ENCODE results near the gene RALGAPA2.

Gene RALGAPA2

DNA sequence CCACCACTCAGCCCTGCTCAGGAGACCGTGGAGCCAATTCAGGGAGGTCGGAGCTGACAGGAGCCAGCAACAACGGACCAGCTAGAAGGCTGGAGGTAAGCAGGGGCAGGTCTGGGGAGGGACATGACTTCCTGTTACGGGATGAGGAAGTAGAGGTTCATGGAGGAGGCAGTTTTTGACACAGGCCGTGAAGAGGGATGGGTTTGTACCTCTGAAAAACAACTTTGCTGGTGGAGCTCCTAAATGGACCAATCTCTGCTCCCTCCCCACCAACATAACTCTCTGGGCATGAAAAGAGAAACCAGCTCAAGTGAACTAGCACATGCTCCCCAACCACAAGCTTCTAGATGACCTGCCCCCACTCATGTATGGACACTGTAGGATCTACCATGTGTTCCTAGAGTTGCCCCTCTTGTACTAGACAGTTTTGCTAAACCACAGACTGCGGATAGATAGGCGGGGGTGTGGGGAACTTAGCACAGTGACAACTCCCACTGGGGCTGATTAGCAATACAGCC is 31.4 kb downstream of the RALGAPA2 start:
- no peak for DNase-seq

DNA sequence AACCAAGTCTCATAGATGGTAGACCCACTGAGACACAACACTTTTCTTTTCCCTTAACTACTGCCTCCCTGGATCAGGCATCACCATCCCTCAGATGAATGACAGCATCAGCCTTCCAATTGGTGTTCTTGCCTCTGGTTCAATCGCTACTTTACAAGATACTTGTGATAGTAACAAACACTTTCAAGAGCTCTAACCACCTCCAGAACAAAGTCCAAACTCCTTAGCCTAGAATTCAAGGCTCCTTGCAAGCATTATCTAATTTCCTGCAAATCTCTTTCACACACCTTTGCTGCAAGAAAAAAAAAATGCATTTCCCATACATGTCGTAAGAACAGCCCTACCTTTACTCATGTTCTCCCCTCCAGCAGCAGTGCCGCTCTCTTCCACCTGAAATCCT is 33.1 kb downstream of the RALGAPA2 start:
- no peak for DNase-seq

DNA sequence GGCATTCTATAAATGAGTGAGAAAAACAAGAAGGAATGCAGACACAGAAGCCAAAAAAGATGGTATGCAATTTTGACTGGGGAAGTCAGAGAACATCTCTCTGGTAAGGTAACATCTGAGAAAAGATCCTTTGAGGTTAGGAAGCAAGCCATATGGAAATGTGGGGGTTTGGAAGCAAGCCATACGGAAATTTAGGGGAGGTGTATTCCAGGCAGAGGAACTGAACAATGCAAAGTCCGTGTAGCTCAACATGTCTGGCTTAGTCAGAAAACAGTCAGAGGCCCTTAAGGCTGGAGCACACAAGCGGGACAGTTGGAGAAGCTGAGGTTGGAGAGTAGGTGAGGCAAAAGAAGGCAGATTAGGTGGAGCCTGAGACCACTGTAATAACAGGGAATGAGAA is 35.3 kb downstream of the RALGAPA2 start:
- DNase-seq: no peak

- no peak for DNase-seq
Measured at GRCh38 chr20:20668639-20669038, 43.8 kb downstream of the RALGAPA2 start.

GRCh38 chr20:20666359-20666758 is 46.1 kb downstream of the RALGAPA2 start:
- no peak for DNase-seq

- no peak for DNase-seq
Measured at GRCh38 chr20:20665606-20666332, 46.7 kb downstream of the RALGAPA2 start.

DNA sequence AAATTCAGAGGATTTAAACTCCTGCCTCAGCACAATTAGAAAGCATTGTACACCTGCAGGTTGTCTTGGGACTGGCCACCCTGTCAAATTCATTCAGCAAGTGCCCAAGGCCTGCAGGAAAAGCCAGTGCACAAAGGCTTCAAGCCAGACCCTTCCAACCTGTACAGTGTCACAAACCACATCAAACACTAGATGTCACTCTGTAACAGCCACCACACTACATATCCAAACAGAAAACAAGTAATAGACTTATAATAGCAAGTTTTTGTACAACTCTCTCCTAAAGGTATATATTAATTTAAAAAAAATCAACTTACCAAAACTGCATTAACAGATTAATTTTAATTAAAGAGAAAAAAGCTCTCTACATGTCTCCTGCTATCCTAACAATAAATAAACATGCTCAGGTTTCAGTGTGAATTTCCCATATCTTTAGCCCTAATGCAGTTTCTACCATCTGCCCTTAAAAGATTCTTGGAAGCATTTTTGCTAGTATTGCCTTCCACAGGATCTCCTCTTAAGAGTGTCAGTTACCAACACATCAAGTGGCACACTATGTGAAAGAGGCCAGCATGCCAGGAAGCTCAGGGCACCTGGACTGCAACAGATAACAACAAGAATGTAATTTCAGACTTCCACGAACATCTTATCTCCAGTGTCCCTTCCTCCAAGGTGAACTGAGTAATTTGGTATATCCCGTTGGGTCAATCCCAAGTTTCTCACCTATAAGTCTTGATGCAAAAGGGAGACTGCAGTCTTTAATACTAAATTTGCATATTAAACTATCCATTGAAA is 47.5 kb downstream of the RALGAPA2 start:
- DNase-seq: no peak

DNA sequence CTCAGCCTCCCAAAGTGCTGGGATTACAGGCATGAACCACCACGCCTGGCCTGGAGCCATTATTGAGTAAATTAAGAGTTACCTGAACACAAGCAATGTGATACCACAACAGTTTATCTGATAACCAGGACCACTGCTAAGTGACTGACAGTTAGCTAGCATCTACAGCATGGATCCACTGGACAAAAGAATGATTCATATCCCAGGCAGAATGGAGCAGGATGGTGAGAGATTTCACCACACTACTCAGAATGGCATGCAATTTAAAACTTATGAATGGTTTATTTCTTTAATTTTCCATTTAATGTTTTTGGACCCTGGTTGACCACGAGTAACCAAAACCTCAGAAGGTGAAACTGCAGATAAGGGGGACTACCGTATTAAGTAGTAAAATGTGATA is 48.6 kb downstream of the RALGAPA2 start:
- no peak for DNase-seq

DNA sequence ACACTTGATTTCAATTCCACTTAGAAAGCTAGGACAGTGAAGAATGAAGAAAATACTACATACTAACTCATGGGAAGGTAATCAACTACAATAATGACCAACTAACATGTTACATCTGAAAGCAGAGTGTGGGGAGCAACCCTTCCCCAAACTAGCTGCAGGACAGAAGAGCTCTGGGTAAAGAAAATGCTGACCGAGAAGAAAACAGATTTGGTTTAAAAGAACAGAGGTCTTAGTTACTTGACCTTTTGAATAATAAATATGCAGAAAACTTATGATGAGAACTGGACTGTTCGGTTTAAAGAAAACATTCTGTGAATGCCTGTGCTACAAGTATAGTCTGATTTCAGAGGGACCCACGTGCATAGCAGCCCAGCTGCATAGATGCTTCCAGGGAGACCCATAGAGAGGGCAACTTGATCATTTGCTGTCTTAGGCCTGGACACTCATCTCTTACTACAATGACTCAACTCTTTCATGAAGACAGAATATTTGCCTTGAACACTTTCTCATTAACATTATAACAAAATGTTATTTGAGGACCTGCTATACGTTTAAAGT is 53.5 kb downstream of the RALGAPA2 start:
- no peak for DNase-seq

DNA sequence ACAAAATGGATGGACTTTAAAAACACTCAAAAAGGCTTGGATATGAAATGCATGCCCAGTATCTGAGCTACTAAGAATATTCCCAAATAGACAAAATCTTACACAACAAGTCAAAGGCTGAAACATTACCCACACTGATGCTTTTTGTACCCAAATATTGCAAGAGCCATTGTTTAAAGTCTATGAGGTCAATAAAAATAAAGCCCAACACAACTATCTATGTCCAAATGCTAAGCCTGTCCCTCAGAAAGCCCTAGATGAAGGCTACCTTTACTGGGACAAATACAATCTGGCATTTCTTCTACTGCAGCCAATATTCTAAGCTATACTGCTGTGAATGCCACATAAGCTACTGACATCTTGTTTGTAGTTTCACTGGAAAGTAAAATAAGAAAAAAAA is 54.3 kb downstream of the RALGAPA2 start:
- DNase-seq: no peak

- DNase-seq: no peak
Measured at GRCh38 chr20:20657092-20657491, 55.4 kb downstream of the RALGAPA2 start.

GRCh38 chr20:20655883-20656282 is 56.6 kb downstream of the RALGAPA2 start:
- no peak for DNase-seq

- DNase-seq: no peak
Measured at GRCh38 chr20:20649945-20650344, 62.5 kb downstream of the RALGAPA2 start.

DNA sequence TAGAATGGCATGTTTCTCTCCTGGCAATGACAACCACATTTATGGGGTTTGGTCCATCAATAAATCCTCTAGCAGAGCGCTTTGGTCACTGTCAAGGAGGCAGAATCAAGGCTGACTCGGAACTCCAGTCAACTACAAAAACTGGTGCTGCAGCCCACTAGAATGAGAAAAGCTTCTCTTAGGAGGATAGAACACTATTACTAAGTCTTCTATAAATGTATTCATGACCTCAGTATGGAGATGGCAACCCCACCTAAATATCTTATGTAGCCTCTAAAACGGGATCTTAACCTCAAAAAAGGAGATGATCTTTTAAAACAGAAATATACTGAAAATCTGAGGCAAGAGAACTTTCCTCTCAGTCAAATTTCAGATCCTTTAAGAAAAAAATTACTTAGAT is 68.5 kb downstream of the RALGAPA2 start:
- no peak for DNase-seq

GRCh38 chr20:20641783-20642182 is 70.7 kb downstream of the RALGAPA2 start:
- no peak for DNase-seq

DNA sequence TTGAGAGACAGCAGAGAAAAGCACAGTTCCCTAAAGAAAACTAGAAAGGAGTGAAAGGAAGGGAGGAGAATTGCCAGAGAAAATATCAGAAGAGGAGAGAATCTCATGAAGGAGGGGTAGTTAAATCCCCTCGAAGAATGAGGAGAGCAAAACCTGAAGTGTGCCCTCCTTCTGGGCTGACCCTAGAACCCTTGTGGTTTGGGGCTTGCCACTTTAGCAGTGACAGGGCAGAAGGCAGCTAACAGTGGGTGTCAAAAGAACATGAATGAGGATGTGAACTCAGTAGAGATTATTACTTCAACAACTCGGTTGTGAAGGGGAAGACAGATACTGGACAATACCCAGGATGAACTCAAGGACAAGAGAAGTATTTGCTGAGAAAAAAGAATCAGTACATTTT is 73.6 kb downstream of the RALGAPA2 start:
- no peak for DNase-seq

- no peak for DNase-seq
Measured at GRCh38 chr20:20637998-20638725, 74.3 kb downstream of the RALGAPA2 start.

DNA sequence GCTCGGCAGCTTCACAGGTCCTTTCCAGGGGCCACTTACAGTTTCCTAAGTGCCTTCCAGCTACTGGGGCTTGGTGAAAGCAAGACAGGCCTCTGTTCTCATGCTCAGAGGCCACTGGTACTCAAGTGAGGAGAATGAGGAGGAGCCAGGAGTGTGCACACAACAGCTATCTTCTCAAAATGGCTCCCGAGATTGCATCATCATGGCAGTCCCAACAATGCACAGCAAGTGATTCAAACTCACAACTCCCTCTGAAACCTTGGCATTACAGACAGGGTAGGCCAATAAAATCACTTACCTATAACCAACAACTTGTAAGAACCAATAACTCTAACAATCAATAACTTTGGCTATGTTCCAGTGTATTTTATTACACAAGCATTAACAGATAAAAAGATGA is 77.4 kb downstream of the RALGAPA2 start:
- DNase-seq: no peak

DNA sequence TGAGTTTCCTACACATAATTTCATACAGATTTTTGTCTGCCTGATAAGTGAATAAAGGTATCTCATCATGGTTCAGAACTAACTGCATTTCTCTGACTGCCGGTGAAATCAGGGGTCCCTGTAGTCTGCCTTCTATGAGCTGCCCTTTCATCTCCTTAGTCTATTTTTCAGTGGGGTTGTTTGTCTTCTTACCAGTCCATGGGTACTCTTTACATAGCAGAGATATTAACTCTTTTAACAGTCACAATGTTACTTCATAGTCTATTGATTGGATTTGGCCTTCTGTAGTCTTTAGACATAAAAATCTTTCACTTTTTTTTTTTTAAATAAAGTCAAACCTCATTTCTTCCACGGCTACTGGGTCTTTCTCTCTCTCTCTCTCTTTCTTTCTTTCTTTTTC is 79.8 kb downstream of the RALGAPA2 start:
- no peak for DNase-seq

GRCh38 chr20:20630551-20630950 is 81.9 kb downstream of the RALGAPA2 start:
- no peak for DNase-seq

DNA sequence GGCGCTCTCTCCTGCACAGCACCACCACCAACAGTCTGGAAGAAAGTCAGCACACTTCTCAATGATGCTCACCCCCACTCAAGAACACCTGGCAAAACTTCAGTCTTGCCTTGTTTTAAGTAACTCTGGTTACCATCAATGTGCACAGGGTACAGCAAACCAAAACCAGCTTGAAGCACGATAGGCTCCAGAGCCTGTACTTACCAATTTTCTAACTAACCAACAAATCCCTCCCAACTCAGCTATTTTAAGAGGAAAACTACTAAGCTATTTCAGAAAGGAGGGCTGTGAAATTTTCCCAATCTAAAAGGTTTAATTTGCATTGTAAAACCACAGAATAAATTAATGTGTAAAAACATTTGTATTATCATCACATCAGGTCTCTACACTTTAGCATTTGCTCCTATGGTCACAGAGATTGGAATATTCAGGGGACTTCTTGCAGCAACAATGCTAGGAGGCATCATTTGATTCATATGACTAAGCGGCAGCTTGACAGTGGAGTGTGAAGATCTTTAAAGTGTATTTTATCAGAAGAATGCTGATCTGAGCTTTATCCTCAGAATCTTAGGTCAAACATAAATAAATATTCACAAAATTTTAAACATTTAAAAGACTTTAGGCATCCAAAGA is 82.8 kb downstream of the RALGAPA2 start:
- no peak for DNase-seq

GRCh38 chr20:20628314-20628713 is 84.1 kb downstream of the RALGAPA2 start:
- DNase-seq: no peak

- DNase-seq: no peak
Measured at GRCh38 chr20:20627471-20627870, 85.0 kb downstream of the RALGAPA2 start.

Measured in NCI-H187 treated with DMSO at 0.1 percent for 48 hours (cell line).